IgD-negative memory B cell (primary cell): ENCODE measurements around the gene SOCS3. TPM values are rescaled to one million over a fixed set of nuclear protein-coding genes. Genes with fewer than 3 reads are reported as not detected.
"Not testable (repeated sequence)": the region's sequence is repeated elsewhere in the genome, so short reads cannot be mapped to it uniquely, and the experiment has no call there.

Source experiments
- H3K27ac Mint-ChIP-seq, 3 donors: one replicate each; pipeline ENCODE4 v1.8.0; 2020 to 2022; ENCODE audit warnings: mild to moderate bottlenecking in 3 of 3, mixed read lengths in 3 of 3, moderate library complexity in 1 of 3
- H3K27me3 Mint-ChIP-seq: one replicate; pipeline ENCODE4 v1.8.0; 2021; ENCODE audit warnings: mixed read lengths
- H3K36me3 Mint-ChIP-seq: one replicate; pipeline ENCODE4 v1.8.0; 2020; ENCODE audit warnings: mild to moderate bottlenecking, mixed read lengths
- H3K4me1 Mint-ChIP-seq, 3 donors: one replicate each; pipeline ENCODE4 v1.8.0; 2020 to 2022; ENCODE audit warnings: mixed read lengths in 3 of 3, mild to moderate bottlenecking in 1 of 3
- H3K4me3 Mint-ChIP-seq, 4 donors: one replicate each; pipeline ENCODE4 v1.8.0; 2020 to 2022; ENCODE audit warnings: mild to moderate bottlenecking in 4 of 4, mixed read lengths in 4 of 4, moderate library complexity in 3 of 4
- H3K9me3 Mint-ChIP-seq, 3 donors: one replicate each; pipeline ENCODE4 v1.8.0; 2020 to 2021; ENCODE audit warnings: mixed read lengths in 3 of 3, mild to moderate bottlenecking in 1 of 3
- polyA plus RNA-seq: library from polyadenylated mRNA; unstranded; fragments of 300-500 nt; fragmentation: Illumina TruSeq; gene quantifications from one replicate; pipeline ENCODE4 v1.2.3, GENCODE V29; 2021

The SOCS3 gene
- polyA plus RNA-seq, 1 donor from 2014 or later: 17.3 TPM

DNA sequence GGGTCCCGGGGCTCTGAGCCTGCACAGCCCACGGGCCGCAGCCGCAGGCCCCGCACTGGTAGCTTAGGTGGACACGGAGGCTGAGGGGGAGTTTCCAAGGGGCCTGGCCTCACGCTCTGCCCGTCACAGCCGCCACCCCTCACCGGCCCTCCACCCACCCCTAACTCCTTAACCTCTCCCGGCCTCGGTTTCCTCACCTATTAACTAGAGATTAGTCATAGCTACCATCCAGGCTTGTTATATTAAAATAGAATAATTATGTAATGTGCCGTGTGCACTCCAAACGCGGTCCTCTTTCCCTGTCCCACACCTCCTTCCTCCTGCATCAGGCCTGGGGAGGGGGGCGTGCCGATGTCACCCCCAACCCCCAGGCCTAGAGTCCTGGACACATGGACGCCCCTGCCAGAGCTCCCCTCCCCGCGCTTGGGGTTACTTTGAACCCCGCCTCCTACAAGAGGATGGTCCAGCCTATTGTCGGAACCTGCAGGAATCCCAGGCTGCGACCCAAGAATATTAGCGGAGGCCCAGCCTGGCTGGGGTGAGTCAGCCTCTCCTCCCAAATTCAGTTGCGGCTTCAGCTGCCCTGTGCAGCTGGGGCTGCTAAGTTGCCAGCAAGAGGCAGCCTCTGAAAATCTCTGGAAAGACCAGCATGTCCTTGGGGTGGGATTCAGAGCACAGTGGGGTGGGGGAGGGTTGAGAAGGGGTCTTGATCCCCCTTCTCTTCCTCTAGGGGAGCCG, 17.3 kb downstream of the SOCS3 start:
- H3K4me1 Mint-ChIP-seq: peaks cover 40 to 52% (median 46%) of the 10 kb centered on the region in 3 donors
- H3K36me3 Mint-ChIP-seq: no peaks in the 10 kb centered on the region
- no peaks in the 10 kb centered on the region for H3K27me3 Mint-ChIP-seq
- no peaks in the 10 kb centered on the region for H3K9me3 Mint-ChIP-seq
- peak overlapping the region; percentile 97 to 99 (median 98) for H3K27ac Mint-ChIP-seq
- H3K4me3 Mint-ChIP-seq: peak overlapping the region; percentile 67 to 94 (median 86)

DNA sequence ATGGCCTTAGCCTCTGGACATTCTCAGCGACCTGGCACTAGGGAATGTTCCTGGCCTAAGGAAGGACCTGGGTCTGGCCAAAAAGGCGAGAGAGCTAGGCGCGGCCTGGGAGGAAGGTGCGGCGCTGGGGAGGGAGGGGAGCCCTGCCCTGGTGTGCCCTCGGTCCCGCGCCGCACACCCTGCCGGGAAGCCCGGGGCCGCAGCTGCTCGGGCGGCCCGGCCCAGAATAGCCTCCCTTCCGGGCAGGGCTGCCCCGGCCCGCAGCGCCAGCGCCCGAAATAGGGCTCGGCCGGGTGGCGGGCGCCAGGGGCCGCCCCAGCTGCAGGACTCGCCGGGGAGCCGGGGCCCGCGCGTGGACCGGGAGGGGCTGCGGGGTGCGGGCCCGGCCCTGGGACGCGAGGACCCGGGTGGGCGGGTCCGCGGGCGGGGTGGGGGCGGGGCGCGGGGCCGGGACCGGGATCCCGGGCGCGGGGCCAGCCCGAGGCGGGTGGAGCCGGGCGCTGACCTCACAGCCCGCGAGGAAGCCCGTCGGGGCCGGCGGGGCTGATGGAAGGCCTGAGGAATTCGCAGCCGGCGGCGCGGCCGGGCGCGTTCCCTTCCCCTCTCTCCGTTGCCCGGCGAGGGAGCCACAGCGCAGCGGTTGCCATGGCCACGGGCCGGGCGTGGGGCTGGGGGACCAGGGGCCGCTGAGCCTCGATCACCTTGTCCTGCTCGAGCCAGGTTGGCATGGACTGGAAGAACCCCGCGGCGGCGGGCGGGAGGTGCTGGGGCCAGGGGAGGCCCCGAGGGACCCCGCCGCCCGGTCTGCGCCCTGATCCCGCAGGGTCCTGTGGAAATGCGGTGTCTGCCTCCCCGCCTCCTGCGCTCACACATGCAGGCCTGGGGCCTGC, 18.1 kb downstream of the SOCS3 start:
- Mint-ChIP-seq H3K27ac (peak overlapping the region in 2 of 3 donors; percentile 97 to 99), H3K4me3 (peak overlapping the region; percentile 67 to 94 (median 86)), H3K36me3 (no peaks in the 10 kb centered on the region), H3K9me3 (no peaks in the 10 kb centered on the region), H3K4me1 (peaks cover 45 to 58% (median 46%) of the 10 kb centered on the region in 3 donors), H3K27me3 (no peaks in the 10 kb centered on the region)

DNA sequence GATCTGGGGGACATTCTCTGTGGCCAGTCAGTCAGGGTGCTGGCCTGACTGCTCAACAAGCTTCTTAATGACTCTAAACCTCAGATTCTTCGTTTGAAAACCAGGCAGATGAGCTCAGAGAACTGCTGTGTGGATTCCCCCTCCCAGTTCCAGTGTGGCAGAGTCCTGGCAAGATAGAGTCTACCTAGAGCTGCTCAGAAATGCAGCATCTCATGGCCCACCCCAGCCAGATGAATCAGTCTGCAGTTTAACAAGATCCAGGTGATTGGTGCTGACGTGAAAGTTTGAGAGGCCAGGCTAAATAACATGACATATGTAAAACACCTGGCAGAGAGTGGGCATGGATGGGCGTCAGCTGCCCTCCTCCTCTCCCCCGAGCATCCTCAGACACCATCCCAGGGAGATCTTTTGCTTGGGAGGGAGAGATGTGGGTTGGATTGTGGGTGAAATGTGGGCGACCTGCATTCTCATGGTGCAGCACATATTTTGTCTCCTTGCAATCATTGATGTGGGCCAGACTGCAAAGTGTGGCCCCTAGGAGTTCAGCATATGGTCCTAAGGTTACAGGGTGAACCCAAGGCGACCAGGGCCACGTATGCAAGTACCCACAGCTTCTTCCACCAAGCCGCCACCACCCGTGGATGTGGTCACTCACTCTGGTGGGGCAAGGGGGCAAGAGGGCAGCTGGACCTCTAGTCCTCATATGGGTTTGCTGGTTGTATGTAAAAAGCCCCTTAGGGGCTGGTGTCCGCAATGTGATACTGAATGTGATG, 19.5 kb downstream of the SOCS3 start:
- peaks cover 43 to 56% (median 44%) of the 10 kb centered on the region in 3 donors for H3K4me1 Mint-ChIP-seq
- peak overlapping the region; percentile 90 to 93 (median 92) for H3K27ac Mint-ChIP-seq
- H3K36me3 Mint-ChIP-seq: no peaks in the 10 kb centered on the region
- H3K27me3 Mint-ChIP-seq: no peaks in the 10 kb centered on the region
- no peaks in the 10 kb centered on the region for H3K9me3 Mint-ChIP-seq
- peak overlapping the region; percentile 55 to 71 (median 64) for H3K4me3 Mint-ChIP-seq

DNA sequence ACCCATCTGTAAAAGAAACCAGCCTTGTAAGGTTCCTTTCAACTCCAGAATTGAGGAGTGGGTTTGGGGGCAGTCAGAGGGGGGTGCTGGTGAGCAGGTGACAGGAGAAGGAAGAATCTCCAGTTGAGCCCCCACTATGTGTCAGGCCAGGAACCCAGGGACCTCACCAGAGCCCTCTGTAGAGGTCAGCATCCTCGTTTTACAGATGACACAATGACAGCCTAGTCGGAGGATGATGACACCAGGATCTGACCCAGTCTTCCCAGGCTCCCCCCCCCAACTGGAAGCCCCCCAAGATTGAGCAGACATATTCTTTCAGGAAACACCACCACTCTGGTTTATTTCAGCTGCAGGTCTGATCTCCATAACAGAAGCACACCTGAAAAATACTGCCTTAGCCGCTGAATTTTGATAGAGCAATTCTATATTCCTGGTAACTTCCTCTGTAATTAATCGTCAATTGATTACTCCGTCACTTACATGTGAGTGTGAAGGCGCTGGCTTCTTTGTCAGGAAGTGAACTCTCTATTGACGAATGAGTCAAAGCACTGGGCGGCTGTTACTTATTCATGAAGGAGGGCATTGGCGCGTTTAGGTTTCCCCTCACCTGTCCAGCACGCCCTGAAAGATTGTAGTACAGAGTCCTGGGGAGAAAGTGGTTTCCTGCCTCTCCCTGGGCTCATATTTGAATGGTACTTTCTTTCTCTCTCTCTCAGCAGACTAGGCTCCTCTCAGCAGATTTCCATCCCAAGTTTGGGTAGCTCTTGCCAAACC, 21.2 kb downstream of the SOCS3 start:
- H3K9me3 Mint-ChIP-seq: no peaks in the 10 kb centered on the region

GRCh38 chr17:78337244-78338109, 22.4 kb downstream of the SOCS3 start:
- Mint-ChIP-seq H3K27me3 (peaks cover 1% of the 10 kb centered on the region), H3K36me3 (no peaks in the 10 kb centered on the region), H3K9me3 (no peaks in the 10 kb centered on the region), H3K4me3 (peak overlapping the region; percentile 66 to 85 (median 76)), H3K27ac (peak overlapping the region; percentile 92 to 97 (median 96)), H3K4me1 (peaks cover 30 to 48% (median 30%) of the 10 kb centered on the region in 3 donors)

More for the DNA sequence above, 21.2 kb downstream of the SOCS3 start:
- Mint-ChIP-seq H3K27me3 (peaks cover 1% of the 10 kb centered on the region), H3K27ac (peak overlapping the region; percentile 92 to 97 (median 96)), H3K4me3 (peak overlapping the region; percentile 44 to 85 (median 79)), H3K4me1 (peaks cover 36 to 51% (median 36%) of the 10 kb centered on the region in 3 donors), H3K36me3 (no peaks in the 10 kb centered on the region)

DNA sequence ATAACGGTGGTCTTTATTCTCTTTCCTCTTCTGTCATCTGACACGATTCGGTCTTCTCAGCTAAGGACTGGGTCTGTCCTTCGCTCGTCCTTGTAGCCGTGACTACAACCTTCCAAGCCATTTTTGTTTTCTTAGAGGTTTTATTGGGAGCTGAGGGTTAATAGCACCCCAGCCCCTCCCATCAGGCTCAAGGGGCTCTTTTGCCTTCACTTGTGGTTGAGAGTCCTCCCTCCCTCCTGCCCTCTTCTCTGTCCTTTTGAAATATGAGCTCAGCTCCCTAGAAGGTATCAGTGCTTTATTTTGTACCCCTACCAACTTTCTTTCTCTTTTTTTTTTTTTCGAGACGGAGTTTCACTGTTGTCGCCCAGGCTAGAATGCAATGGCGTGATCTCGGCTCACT, 24.7 kb downstream of the SOCS3 start:
- Mint-ChIP-seq H3K36me3 (no peaks in the 10 kb centered on the region), H3K27me3 (peaks cover 1% of the 10 kb centered on the region), H3K27ac (no peak overlapping the region), H3K4me3 (no peak overlapping the region), H3K9me3 (no peaks in the 10 kb centered on the region), H3K4me1 (peaks cover 26 to 42% (median 26%) of the 10 kb centered on the region in 3 donors)

- no peak overlapping the region for H3K4me3 Mint-ChIP-seq
- H3K27me3 Mint-ChIP-seq: peaks cover 1% of the 10 kb centered on the region
- peaks cover 12 to 29% (median 20%) of the 10 kb centered on the region in 3 donors for H3K4me1 Mint-ChIP-seq
- H3K36me3 Mint-ChIP-seq: no peaks in the 10 kb centered on the region
- no peaks in the 10 kb centered on the region for H3K9me3 Mint-ChIP-seq
- H3K27ac Mint-ChIP-seq: peak overlapping the region in 2 of 3 donors; percentile 47 to 84
Observed at GRCh38 chr17:78332991-78333390, 26.9 kb downstream of the SOCS3 start.

DNA sequence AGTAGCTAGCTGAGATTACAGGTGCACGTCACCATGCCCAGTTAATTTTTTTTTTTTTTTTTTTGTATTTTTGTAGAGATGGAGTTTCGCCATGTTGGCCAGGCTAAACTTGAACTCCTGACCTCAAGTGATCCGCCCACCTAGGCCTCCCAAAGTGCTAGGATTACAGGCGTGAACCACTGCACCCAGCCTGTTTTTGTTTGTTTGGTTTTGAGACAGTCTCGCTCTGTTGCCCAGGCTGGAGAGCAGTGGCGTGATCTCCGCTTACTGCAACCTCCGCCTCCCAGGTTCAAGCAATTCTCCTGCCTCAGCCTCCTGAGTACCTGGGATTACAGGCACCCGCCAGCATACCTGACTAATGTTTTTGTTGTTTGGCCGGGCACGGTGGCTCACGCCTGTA, 28.5 kb downstream of the SOCS3 start:
- peaks cover 6 to 17% (median 13%) of the 10 kb centered on the region in 3 donors for H3K4me1 Mint-ChIP-seq
- H3K27me3 Mint-ChIP-seq, H3K27ac Mint-ChIP-seq, H3K4me3 Mint-ChIP-seq, H3K36me3 Mint-ChIP-seq, H3K9me3 Mint-ChIP-seq: not testable (repeated sequence)

GRCh38 chr17:78330570-78331224, 29.2 kb downstream of the SOCS3 start:
- H3K27me3 Mint-ChIP-seq: peaks cover 1% of the 10 kb centered on the region
- H3K4me3 Mint-ChIP-seq: no peak overlapping the region
- H3K4me1 Mint-ChIP-seq: peaks cover 6 to 16% (median 13%) of the 10 kb centered on the region in 3 donors
- no peak overlapping the region for H3K27ac Mint-ChIP-seq
- H3K9me3 Mint-ChIP-seq: no peaks in the 10 kb centered on the region
- no peaks in the 10 kb centered on the region for H3K36me3 Mint-ChIP-seq

DNA sequence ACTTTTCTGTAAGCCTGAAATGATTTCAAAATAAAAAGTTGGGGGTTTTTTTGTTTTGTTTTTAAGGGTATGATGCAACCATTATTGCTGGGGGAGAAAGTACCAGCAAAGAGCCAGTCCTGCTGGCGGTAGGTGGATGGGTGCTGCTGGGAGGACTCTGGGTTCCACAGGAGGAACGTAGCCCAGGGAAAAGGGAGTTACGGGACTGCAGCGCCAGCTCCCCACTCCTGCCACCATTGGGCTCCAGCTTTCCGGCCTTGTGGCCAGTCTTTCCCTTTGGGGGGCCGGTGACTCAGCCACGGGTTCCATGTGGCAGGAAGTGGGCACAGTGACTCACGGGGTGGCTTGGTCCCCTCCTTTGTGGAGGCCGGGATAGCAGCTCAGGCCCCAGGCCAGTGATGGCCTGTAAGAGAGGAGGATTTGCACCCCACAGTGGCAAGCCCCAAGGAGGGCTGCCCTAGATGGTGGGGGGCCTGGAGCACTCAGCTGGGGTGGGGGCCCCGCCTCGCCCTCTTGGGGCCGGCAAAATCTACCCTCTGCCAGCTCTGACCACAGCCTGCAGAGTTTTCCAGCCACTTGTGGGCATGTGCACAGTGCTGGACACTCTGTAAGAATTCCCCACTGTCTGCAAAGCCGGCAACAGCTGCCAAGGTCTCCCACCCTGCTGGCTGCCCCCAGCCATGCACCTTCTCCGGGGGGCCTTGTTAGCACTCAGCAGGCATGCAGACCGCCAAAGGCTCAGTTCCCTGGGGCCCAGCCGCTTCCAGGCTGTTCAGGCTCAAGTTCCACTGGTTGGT, 30.4 kb downstream of the SOCS3 start:
- H3K27me3 Mint-ChIP-seq: peaks cover under 1% of the 10 kb centered on the region
- peak overlapping the region in 1 of 3 donors; percentile 71 for H3K27ac Mint-ChIP-seq
- H3K36me3 Mint-ChIP-seq: no peaks in the 10 kb centered on the region
- peaks cover 6 to 20% (median 11%) of the 10 kb centered on the region in 3 donors for H3K4me1 Mint-ChIP-seq
- H3K4me3 Mint-ChIP-seq: no peak overlapping the region
- H3K9me3 Mint-ChIP-seq: no peaks in the 10 kb centered on the region

GRCh38 chr17:78327880-78328279, 32.0 kb downstream of the SOCS3 start:
- Mint-ChIP-seq H3K4me1 (peaks cover 5 to 15% (median 6%) of the 10 kb centered on the region in 3 donors), H3K4me3 (no peak overlapping the region), H3K27me3 (peaks cover 3% of the 10 kb centered on the region), H3K36me3 (no peaks in the 10 kb centered on the region), H3K9me3 (no peaks in the 10 kb centered on the region), H3K27ac (no peak overlapping the region)

GRCh38 chr17:78325076-78325687, 34.7 kb downstream of the SOCS3 start:
- H3K4me3 Mint-ChIP-seq: no peak overlapping the region
- H3K27ac Mint-ChIP-seq: peak overlapping the region in 1 of 3 donors; percentile 67
- no peaks in the 10 kb centered on the region for H3K36me3 Mint-ChIP-seq
- H3K9me3 Mint-ChIP-seq: no peaks in the 10 kb centered on the region
- peaks cover 3% of the 10 kb centered on the region for H3K27me3 Mint-ChIP-seq
- peaks cover 3 to 13% (median 5%) of the 10 kb centered on the region in 3 donors for H3K4me1 Mint-ChIP-seq
